NB4 (cell line): ENCODE results near the gene ANKRD11.

Experiments used
- CTCF ChIP-seq: IDR thresholded peaks from one replicate; pipeline ENCODE4 v1.5.1; 2012; ENCODE audit warnings: low read depth, low read length
- POLR2A ChIP-seq: IDR thresholded peaks from 2 replicates; pipeline ENCODE4 v1.6.1; 2011; ENCODE audit warnings: mild to moderate bottlenecking; ENCODE audit not compliant: insufficient read length; ENCODE audit errors: extremely low read depth

- TF ChIP-seq CTCF = no peak
- no peak for TF ChIP-seq POLR2A
These were observed 70.2 kb downstream of the ANKRD11 start for GRCh38 chr16:89420204-89420603.
